Liver (tissue), 9 donors: ENCODE data around the gene GRID1. TPM values are rescaled to one million over a fixed set of nuclear protein-coding genes. Genes with fewer than 3 reads are reported as not detected.

ENCODE experiments used
- DNase-seq: peaks from one replicate; pipeline ENCODE4 v3.0.0-alpha.2; 2017; ENCODE audit warnings: low spot score
- H3K27ac ChIP-seq, 2 donors: one replicate each; pipeline ENCODE4 v1.7.0; 2013; ENCODE audit warnings: inconsistent platforms in 2 of 2, low read length in 2 of 2, control low read depth in 1 of 2, low read depth in 1 of 2, mild to moderate bottlenecking in 1 of 2
- H3K27me3 ChIP-seq, 4 donors: one replicate each; pipeline versions ENCODE4 v1.6.1 to v1.7.0; 2013; ENCODE audit warnings: low read length in 3 of 4, inconsistent platforms in 1 of 4, mild to moderate bottlenecking in 1 of 4, moderate library complexity in 1 of 4; ENCODE audit not compliant: control insufficient read depth in 4 of 4, insufficient read depth in 4 of 4
- H3K36me3 ChIP-seq, 4 donors: one replicate each; pipeline versions ENCODE4 v1.6.1 to v1.7.0; 2013; ENCODE audit warnings: low read length in 3 of 4, mild to moderate bottlenecking in 3 of 4, low read depth in 1 of 4, moderate library complexity in 1 of 4; ENCODE audit not compliant: control insufficient read depth in 4 of 4, insufficient read depth in 3 of 4
- H3K4me1 ChIP-seq, 4 donors: one replicate each; pipeline versions ENCODE4 v1.6.1 to v1.7.0; 2013; ENCODE audit warnings: low read length in 3 of 4, mild to moderate bottlenecking in 3 of 4, moderate library complexity in 1 of 4; ENCODE audit not compliant: control insufficient read depth in 4 of 4, insufficient read depth in 4 of 4
- H3K4me3 ChIP-seq, 3 donors: one replicate each; pipeline versions ENCODE4 v1.6.1 to v1.7.0; 2013; ENCODE audit warnings: low read length in 3 of 3, control low read depth in 1 of 3, low read depth in 1 of 3, mild to moderate bottlenecking in 1 of 3
- H3K9ac ChIP-seq, 2 donors: one replicate each; pipeline ENCODE4 v1.7.0; 2013; ENCODE audit warnings: low read length in 2 of 2, mild to moderate bottlenecking in 2 of 2, moderate library complexity in 2 of 2, control low read depth in 1 of 2, low read depth in 1 of 2
- H3K9me3 ChIP-seq, 4 donors: one replicate each; pipeline versions ENCODE4 v1.6.1 to v1.7.0; 2013; ENCODE audit warnings: low read length in 3 of 4; ENCODE audit not compliant: control insufficient read depth in 4 of 4
- ATF3 ChIP-seq: IDR thresholded peaks from 2 replicates; pipeline ENCODE4 v1.6.1; 2016; ENCODE audit warnings: antibody characterized with exemption
- CTCF ChIP-seq: fragments of 150-350 bp; IDR thresholded peaks from 2 replicates; pipeline ENCODE4 v1.5.1; 2017; ENCODE audit warnings: improper control_type of control experiment, low read depth, low read length; ENCODE audit not compliant: missing input control
- EGR1 ChIP-seq, 2 donors: IDR thresholded peaks; 2 replicates each; pipeline ENCODE4 v1.6.1; 2016 to 2018; ENCODE audit warnings: antibody characterized with exemption in 2 of 2, low read depth in 2 of 2
- FOXA2 ChIP-seq: IDR thresholded peaks from 2 replicates; pipeline ENCODE4 v1.6.1; 2016; ENCODE audit warnings: antibody characterized with exemption
- GABPA ChIP-seq, 2 donors: IDR thresholded peaks in 1 of 2; conservative IDR thresholded peaks in 1 of 2; 2 replicates each; pipeline ENCODE4 v1.6.1; 2016; ENCODE audit warnings: antibody characterized with exemption in 2 of 2, mild to moderate bottlenecking in 1 of 2, moderate library complexity in 1 of 2
- HNF4A ChIP-seq, 2 donors: conservative IDR thresholded peaks; 2 replicates each; pipeline ENCODE4 v1.6.1; 2016; ENCODE audit warnings: antibody characterized with exemption in 2 of 2, mild to moderate bottlenecking in 2 of 2
- HNF4G ChIP-seq: IDR thresholded peaks from 2 replicates; pipeline ENCODE4 v1.6.1; 2016; ENCODE audit warnings: antibody characterized with exemption
- JUND ChIP-seq, 2 donors: IDR thresholded peaks; 2 replicates each; pipeline ENCODE4 v1.6.1; 2016; ENCODE audit warnings: antibody characterized with exemption in 2 of 2
- MAX ChIP-seq: IDR thresholded peaks from 2 replicates; pipeline ENCODE4 v1.6.1; 2016; ENCODE audit warnings: antibody characterized with exemption
- NR2F2 ChIP-seq: IDR thresholded peaks from 2 replicates; pipeline ENCODE4 v1.6.1; 2016; ENCODE audit warnings: antibody characterized with exemption
- RAD21 ChIP-seq, 2 donors: IDR thresholded peaks; 2 replicates each; pipeline ENCODE4 v1.6.1; 2016; ENCODE audit warnings: antibody characterized with exemption in 2 of 2, mild to moderate bottlenecking in 2 of 2
- REST ChIP-seq: IDR thresholded peaks from 2 replicates; pipeline ENCODE4 v1.6.1; 2016; ENCODE audit warnings: antibody characterized with exemption, mild to moderate bottlenecking
- RXRA ChIP-seq, 2 donors: IDR thresholded peaks; 2 replicates each; pipeline ENCODE4 v1.6.1; 2017 to 2018; ENCODE audit warnings: antibody characterized with exemption in 2 of 2, mild to moderate bottlenecking in 1 of 2
- ZBTB33 ChIP-seq: IDR thresholded peaks from 2 replicates; pipeline ENCODE4 v1.6.1; 2016; ENCODE audit warnings: antibody characterized with exemption
- WGBS: extraction: QIAGEN DNeasy Blood & Tissue Kit; methylation state at CpG from one replicate; pipeline ENCODE4 v1.1.7; 2013; 5-methylcytosine and 5-hydroxymethylcytosine counted together
- polyA plus RNA-seq, 2 donors: library from polyadenylated mRNA; stranded (reverse) in 1 of 2; unstranded in 1 of 2; fragments of 200-250 nt in 1 of 2; fragments of >200 nt in 1 of 2; fragmentation: Nextera tagmentation in 1 of 2; extraction: Ambion mirVana in 1 of 2; gene quantifications; one replicate each; pipeline versions ENCODE4 v1.2.1 to v1.2.3, GENCODE V29; 2013 to 2015
- total RNA-seq, 2 donors: library from RNA; depleted of rRNA; stranded (reverse); fragments of >200 nt; gene quantifications; one replicate each; pipeline ENCODE4 v1.2.3, GENCODE V29; 2014
- donor health status: healthy.
- donor health status: healthy.
- donor health status: healthy.
- donor health status: healthy.
- donor health status: healthy.

Gene GRID1
- total and polyA plus RNA-seq, 4 donors, result 0.09 to 0.17 (median 0.14) TPM; not detected in 1

GRCh38 chr10:85624511-85624910 lies 742.1 kb downstream of the GRID1 start:
- WGBS, result 81% methylated on average over 7 of the region's 7 CpGs

More at GRCh38 chr10:85624511-85624910, 742.1 kb downstream of the GRID1 start:
- no peak for DNase-seq
- Histone ChIP-seq H3K4me1 (no peaks in the 10 kb centered on the region), H3K9me3 (no peaks in the 10 kb centered on the region), H3K4me3 (no peak overlapping the region), H3K36me3 (no peaks in the 10 kb centered on the region), H3K27ac (no peak overlapping the region), H3K27me3 (no peaks in the 10 kb centered on the region), H3K9ac (no peak overlapping the region)
- TF ChIP-seq FOXA2, result no peak
- no peak for TF ChIP-seq CTCF
- TF ChIP-seq NR2F2, result no peak
- TF ChIP-seq ZBTB33, result no peak
- no peak for TF ChIP-seq ATF3
- no peak for TF ChIP-seq HNF4A (conservative IDR thresholded peaks at IDR 0.05)
- TF ChIP-seq HNF4G, result no peak
- no peak for TF ChIP-seq REST
- no peak for TF ChIP-seq GABPA (IDR thresholded peaks at IDR 0.05 in 1 of 2, conservative IDR thresholded peaks at IDR 0.05 in 1 of 2)
- no peak for TF ChIP-seq MAX
- no peak for TF ChIP-seq RXRA (IDR thresholded peaks at IDR 0.05)
- TF ChIP-seq RAD21 (IDR thresholded peaks at IDR 0.05), result no peak
- no peak for TF ChIP-seq EGR1 (IDR thresholded peaks at IDR 0.05; ENCODE audit: low read depth in 2 of 2)
- no peak for TF ChIP-seq JUND (IDR thresholded peaks at IDR 0.05)
